ENCODE results near the gene GON4L. TPM values are rescaled to one million over a fixed set of nuclear protein-coding genes. Genes with fewer than 3 reads are reported as not detected.

The GON4L gene, protein sequence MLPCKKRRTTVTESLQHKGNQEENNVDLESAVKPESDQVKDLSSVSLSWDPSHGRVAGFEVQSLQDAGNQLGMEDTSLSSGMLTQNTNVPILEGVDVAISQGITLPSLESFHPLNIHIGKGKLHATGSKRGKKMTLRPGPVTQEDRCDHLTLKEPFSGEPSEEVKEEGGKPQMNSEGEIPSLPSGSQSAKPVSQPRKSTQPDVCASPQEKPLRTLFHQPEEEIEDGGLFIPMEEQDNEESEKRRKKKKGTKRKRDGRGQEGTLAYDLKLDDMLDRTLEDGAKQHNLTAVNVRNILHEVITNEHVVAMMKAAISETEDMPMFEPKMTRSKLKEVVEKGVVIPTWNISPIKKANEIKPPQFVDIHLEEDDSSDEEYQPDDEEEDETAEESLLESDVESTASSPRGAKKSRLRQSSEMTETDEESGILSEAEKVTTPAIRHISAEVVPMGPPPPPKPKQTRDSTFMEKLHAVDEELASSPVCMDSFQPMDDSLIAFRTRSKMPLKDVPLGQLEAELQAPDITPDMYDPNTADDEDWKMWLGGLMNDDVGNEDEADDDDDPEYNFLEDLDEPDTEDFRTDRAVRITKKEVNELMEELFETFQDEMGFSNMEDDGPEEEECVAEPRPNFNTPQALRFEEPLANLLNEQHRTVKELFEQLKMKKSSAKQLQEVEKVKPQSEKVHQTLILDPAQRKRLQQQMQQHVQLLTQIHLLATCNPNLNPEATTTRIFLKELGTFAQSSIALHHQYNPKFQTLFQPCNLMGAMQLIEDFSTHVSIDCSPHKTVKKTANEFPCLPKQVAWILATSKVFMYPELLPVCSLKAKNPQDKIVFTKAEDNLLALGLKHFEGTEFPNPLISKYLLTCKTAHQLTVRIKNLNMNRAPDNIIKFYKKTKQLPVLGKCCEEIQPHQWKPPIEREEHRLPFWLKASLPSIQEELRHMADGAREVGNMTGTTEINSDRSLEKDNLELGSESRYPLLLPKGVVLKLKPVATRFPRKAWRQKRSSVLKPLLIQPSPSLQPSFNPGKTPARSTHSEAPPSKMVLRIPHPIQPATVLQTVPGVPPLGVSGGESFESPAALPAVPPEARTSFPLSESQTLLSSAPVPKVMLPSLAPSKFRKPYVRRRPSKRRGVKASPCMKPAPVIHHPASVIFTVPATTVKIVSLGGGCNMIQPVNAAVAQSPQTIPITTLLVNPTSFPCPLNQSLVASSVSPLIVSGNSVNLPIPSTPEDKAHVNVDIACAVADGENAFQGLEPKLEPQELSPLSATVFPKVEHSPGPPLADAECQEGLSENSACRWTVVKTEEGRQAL (N-terminal part only)
- total RNA-seq (2022; extraction: Qiagen RNA extraction; ENCODE audit: low read depth) = 13.7 to 17.9 TPM (median 15.4 TPM) in 5 replicates

DNA sequence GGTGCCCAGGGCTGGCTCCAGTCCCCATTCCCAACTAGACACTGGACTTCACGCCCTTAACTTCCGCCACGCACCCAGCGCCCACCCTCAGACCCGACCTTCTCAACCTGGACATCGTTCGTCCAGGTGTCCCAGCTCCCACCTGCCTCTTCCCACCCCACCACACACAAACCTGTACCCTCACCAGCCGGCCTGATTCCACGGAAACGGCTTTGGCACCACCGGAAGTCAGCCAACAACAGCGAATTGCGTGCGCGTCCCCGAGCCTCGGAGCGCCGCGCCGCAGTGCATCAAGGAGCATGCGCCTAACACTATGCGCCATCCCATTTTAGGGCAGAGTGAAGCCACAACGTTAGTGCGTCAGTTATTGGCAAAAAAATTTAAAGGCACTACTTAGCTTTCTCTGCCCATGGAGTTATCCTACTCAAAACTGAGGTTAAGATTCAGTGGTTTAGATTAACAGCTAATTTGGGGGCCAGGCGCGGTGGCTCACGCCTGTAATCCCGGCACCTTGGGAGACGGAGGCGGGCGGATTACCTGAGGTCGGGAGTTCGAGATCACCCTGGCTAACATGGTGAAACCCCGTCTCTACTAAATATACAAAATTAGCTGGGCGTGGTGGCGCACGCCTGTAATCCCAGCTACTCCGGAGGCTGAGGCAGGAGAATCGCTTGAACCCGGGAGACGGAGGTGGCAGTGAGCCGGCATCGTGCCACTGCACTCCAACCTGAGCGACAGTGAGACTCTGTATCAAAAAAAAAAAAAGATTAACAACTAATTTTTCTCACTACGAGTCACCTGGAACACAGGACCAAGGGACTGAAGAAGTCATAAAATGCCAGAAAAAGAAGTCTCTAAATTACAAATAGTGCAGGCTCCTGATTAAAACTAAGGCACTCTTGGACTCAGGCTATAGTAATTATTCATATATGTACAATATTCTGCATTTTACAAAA is at the start of gene GON4L:
Gene GON4L (minus strand): TSS at position 240 of the 956 bp plus-strand sequence. CDS start 3,434 bp downstream, outside the sequence.

GRCh38 chr1:155859234-155859829 is 2.3 kb upstream of the GON4L start, which contains the start of gene SYT11:
TSS of gene SYT11 (plus strand) at chr1:155859567. CDS start at chr1:155859762, 195 bp downstream.

Other genes with a start within 250 kb of the GON4L start
- gene MSTO1, start 247.0 kb downstream of the GON4L start, total RNA-seq (2022; extraction: Qiagen RNA extraction; ENCODE audit: low read depth) = 37.5 to 46.0 TPM (median 41.6 TPM) in 5 replicates
- gene YY1AP1, start 168.4 kb downstream of the GON4L start, total RNA-seq (2022; extraction: Qiagen RNA extraction; ENCODE audit: low read depth) = 46.0 to 51.9 TPM (median 48.0 TPM) in 5 replicates
- gene DAP3, start 168.1 kb downstream of the GON4L start, total RNA-seq (2022; extraction: Qiagen RNA extraction; ENCODE audit: low read depth) = 119 to 151 TPM (median 124 TPM) in 5 replicates
- 1.1 to 1.7 TPM (median 1.5 TPM) in 5 replicates for gene SYT11, start 2.4 kb upstream of the GON4L start, total RNA-seq (2022; extraction: Qiagen RNA extraction; ENCODE audit: low read depth)
- gene RIT1, start 54.1 kb upstream of the GON4L start, total RNA-seq (2022; extraction: Qiagen RNA extraction; ENCODE audit: low read depth) = 24.2 to 29.3 TPM (median 26.4 TPM) in 5 replicates
- 16.0 to 33.2 TPM (median 30.6 TPM) in 5 replicates for gene KHDC4, start 77.2 kb upstream of the GON4L start, total RNA-seq (2022; extraction: Qiagen RNA extraction; ENCODE audit: low read depth)
- gene RXFP4, start 84.4 kb upstream of the GON4L start, total RNA-seq (2022; extraction: Qiagen RNA extraction; ENCODE audit: low read depth) = not detected in 5 replicates
- gene ARHGEF2, start 121.3 kb upstream of the GON4L start, total RNA-seq (2022; extraction: Qiagen RNA extraction; ENCODE audit: low read depth) = 38.8 to 47.2 TPM (median 41.7 TPM) in 5 replicates
- gene SSR2, start 163.7 kb upstream of the GON4L start, total RNA-seq (2022; extraction: Qiagen RNA extraction; ENCODE audit: low read depth) = 262 to 276 TPM (median 267 TPM) in 5 replicates
- 38.5 to 48.6 TPM (median 41.7 TPM) in 5 replicates for gene UBQLN4, start 196.6 kb upstream of the GON4L start, total RNA-seq (2022; extraction: Qiagen RNA extraction; ENCODE audit: low read depth)
- gene LAMTOR2, start 197.6 kb upstream of the GON4L start, total RNA-seq (2022; extraction: Qiagen RNA extraction; ENCODE audit: low read depth) = 146 to 158 TPM (median 152 TPM) in 5 replicates
- 0.14 TPM in 1 of 5 replicates, not detected in the others for gene RAB25, start 203.9 kb upstream of the GON4L start, total RNA-seq (2022; extraction: Qiagen RNA extraction; ENCODE audit: low read depth)
- 1.4 to 3.0 TPM (median 2.5 TPM) in 5 replicates for gene MEX3A, start 225.3 kb upstream of the GON4L start, total RNA-seq (2022; extraction: Qiagen RNA extraction; ENCODE audit: low read depth)